Activated naive CD8-positive, alpha-beta T cell treated with anti-CD3 and anti-CD28 coated beads for 36 hours (primary cell): Measurements from ENCODE around the gene TXNDC2. TPM values are rescaled to one million over a fixed set of nuclear protein-coding genes. Genes with fewer than 3 reads are reported as not detected.
A peak's percentile ranks its signal among the peaks of the same experiment; 100 is the strongest.
"Not testable (repeated sequence)": the region's sequence is repeated elsewhere in the genome, so short reads cannot be mapped to it uniquely, and the experiment has no call there.

Experiments used
- DNase-seq: peaks from one replicate; pipeline ENCODE4 v3.0.0; 2021
- H3K27ac Mint-ChIP-seq: one replicate; pipeline ENCODE4 v1.8.0; 2022; ENCODE audit warnings: mild to moderate bottlenecking, moderate library complexity, mixed read lengths
- H3K27me3 Mint-ChIP-seq: one replicate; pipeline ENCODE4 v1.8.0; 2022; ENCODE audit warnings: mild to moderate bottlenecking, mixed read lengths
- H3K36me3 Mint-ChIP-seq: one replicate; pipeline ENCODE4 v1.8.0; 2021; ENCODE audit warnings: mild to moderate bottlenecking, mixed read lengths
- H3K4me1 Mint-ChIP-seq: one replicate; pipeline ENCODE4 v1.8.0; 2021; ENCODE audit warnings: mixed read lengths
- H3K4me3 Mint-ChIP-seq: one replicate; pipeline ENCODE4 v1.8.0; 2022; ENCODE audit warnings: mild to moderate bottlenecking, moderate library complexity, mixed read lengths
- H3K9me3 Mint-ChIP-seq: one replicate; pipeline ENCODE4 v1.8.0; 2022; ENCODE audit warnings: mixed read lengths
- total RNA-seq, 2 experiments: library from RNA; stranded (reverse); gene quantifications; one replicate each; pipeline ENCODE4 v1.2.3, GENCODE V29; 2021

TXNDC2 gene
- total RNA-seq, 2 experiments from 2014 or later, result not detected

DNA sequence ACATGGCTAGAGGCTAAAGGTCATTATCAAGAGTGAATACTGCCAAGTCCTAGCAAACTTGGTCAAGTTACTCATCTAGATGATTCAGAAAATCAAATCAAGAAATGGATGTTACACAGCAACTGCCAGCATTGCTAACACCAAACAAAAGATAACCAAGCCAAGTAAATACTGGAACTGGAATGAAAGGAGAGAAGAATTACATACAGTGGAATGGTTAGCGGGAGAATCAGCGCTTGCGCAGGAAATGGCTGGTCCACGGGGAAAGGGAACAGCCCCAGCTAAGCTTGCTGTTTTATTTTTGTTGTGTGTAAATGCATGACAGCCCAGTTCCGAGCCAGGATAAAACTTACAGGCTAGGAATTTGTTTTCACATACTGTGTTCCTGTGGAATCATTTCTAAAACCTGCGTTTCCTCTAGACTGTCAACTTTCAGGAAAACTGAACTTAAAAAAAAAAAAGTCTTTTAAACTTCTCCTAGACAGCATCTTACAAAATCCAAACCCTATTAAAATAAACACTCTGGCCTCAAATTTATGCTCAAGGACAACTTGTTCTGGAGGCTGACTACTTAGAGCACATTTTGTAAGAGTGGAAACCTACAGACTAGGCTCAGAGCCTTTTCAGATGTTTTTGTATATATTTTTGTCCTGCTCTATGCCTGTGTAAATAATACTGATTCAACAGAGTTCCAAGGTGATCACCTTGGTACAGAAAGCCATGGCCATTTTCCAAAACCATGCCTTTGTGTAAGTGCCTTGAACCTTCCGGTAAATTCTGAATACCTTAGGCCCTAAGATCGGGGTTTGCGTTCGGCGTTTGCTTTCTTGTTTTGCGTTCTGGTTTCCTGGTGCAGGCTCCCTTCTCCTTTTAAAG, 30.7 kb upstream of the TXNDC2 start:
- no peak for DNase-seq
- no peaks in the 10 kb centered on the region for H3K9me3 Mint-ChIP-seq
- H3K4me1 Mint-ChIP-seq, result no peaks in the 10 kb centered on the region
- H3K36me3 Mint-ChIP-seq, result no peaks in the 10 kb centered on the region
- H3K27ac Mint-ChIP-seq, result no peak overlapping the region
- no peak overlapping the region for H3K4me3 Mint-ChIP-seq
- peaks cover 7% of the 10 kb centered on the region for H3K27me3 Mint-ChIP-seq

DNA sequence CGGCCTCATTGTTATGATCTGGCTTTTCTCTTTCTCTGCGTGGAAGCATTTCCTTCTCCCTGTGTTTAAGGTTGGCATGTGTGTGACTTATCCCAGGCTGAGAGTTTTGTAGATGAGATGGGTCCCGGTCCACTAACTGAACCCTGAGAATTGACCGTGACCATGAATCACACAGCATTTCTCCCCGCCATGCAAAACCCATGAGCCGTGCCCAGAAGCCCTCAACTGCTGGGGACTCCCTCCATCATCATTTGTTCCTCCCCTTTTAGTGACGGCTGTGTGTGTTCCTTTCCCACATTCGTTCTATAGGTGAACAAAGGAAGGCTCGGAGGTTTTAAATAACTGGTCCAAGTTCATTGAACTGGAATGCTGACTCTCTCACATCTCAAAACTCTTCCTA, 30.1 kb upstream of the TXNDC2 start:
- no peak overlapping the region for H3K27ac Mint-ChIP-seq
- no peak for DNase-seq
- H3K4me3 Mint-ChIP-seq, result no peak overlapping the region
- H3K27me3 Mint-ChIP-seq, result peaks cover 7% of the 10 kb centered on the region
- no peaks in the 10 kb centered on the region for H3K9me3 Mint-ChIP-seq
- H3K4me1 Mint-ChIP-seq, result no peaks in the 10 kb centered on the region
- H3K36me3 Mint-ChIP-seq, result no peaks in the 10 kb centered on the region

DNA sequence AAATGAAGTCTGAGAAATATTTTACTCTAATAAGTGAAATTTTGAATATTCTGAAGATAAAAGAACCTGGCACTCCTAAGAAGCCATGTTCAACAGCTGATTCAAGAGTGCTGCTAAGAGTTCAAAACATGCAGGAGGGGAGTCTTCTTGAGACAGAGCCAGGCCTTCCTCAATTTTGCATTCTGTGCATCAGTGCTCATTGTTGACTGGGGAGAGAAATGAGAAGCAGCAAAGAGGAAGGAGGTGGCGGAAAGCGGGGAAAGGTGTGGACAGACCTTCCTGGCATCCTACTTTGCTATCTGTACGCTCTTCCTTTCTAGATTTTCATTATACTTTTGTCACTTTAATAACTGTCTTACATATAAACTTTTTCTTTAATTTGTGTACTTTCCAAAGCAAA, 29.7 kb upstream of the TXNDC2 start:
- Mint-ChIP-seq H3K36me3 (no peaks in the 10 kb centered on the region), H3K9me3 (no peaks in the 10 kb centered on the region), H3K4me1 (peaks cover 1% of the 10 kb centered on the region), H3K27me3 (peaks cover 7% of the 10 kb centered on the region), H3K27ac (no peak overlapping the region), H3K4me3 (no peak overlapping the region)
- DNase-seq, result no peak

DNA sequence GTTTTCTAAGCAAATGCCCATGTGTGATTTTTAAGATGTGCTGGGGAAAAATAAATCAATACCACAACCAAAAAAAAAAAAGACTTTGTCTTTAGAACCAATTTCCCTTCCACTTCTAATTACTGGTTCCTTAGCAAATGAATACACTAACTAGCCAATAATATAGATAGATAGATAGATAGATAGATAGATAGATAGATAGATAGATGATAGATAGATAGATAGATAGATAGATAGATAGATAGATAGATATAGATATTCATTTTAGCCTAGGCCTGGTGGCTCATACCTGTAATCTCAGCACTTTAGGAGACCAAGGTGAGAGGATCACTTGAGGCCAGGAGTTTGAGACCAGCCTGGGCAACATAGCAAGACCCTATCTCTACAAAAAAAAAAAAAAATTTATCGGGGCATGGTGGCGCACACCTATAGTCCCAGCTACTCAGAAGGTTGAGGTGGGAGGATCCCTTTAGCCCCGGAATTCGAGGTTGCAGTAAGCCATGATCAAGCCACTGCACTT, 28.2 kb upstream of the TXNDC2 start:
- not testable (repeated sequence) for H3K36me3 Mint-ChIP-seq, H3K4me3 Mint-ChIP-seq, H3K27ac Mint-ChIP-seq, H3K9me3 Mint-ChIP-seq, DNase-seq, H3K27me3 Mint-ChIP-seq
- peaks cover 11% of the 10 kb centered on the region for H3K4me1 Mint-ChIP-seq

DNA sequence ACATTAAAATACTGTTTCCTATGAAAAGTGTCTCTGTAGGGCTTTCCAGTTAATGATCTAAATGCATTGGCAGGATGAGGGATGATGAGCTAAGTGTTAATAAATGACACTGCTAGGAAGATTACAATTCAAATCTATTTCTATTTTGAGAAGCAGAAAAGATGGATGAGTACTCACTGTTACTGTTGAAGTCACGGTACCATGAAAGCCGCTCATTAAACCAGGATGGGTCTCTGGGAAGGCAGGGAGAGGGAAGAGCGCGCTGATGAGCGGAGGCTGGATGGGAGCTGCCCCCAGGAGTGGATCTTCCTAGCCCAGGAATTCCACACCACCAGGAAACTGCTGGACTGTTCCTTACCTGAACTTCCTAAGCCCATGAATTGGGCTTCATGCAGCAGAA, 27.1 kb upstream of the TXNDC2 start:
- Mint-ChIP-seq H3K27me3 (peaks cover 7% of the 10 kb centered on the region), H3K9me3 (no peaks in the 10 kb centered on the region), H3K4me3 (no peak overlapping the region), H3K4me1 (peaks cover 12% of the 10 kb centered on the region), H3K27ac (no peak overlapping the region), H3K36me3 (no peaks in the 10 kb centered on the region)
- DNase-seq, result no peak

DNA sequence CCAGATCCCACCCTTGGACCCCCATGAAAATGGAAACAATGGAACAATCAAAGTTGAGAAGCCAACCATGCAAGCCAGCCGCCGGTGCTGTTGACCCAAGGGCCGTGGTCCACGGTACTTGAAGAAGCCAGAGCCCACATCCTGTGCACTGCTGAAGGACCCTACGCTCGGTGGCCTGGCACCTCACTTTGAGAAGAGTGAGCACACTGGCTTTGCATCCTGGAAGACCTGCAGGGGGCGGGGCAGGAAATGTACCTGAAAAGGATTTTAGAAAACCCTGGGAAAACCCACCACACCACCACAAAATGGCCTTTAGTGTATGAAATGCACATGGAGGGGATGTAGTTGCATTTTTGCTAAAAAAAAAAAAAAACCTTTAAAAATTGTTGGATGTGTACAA, 26.5 kb upstream of the TXNDC2 start:
- H3K4me1 Mint-ChIP-seq, result peaks cover 12% of the 10 kb centered on the region
- no peak for DNase-seq
- H3K27ac Mint-ChIP-seq, result no peak overlapping the region
- no peaks in the 10 kb centered on the region for H3K36me3 Mint-ChIP-seq
- peaks cover 7% of the 10 kb centered on the region for H3K27me3 Mint-ChIP-seq
- H3K9me3 Mint-ChIP-seq, result no peaks in the 10 kb centered on the region
- H3K4me3 Mint-ChIP-seq, result no peak overlapping the region

DNA sequence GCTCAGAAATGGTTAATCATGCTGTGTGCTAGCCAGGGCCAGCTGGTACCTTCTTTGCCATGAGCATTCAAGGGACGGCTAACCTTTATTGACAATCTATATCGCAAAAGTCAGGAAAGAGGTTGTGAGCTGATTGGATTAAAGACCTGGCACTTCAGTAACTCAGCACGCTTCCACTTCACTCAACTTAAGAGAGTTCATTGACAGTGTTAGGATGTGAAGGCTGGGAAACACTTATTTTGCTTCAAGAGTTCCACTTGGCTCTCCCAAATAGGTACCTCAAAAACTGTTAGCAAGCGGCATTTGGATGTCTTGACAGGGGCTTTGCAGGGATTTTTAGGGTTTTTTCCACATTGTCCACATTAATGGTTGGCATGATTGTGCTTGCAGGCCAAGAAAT, 25.1 kb upstream of the TXNDC2 start:
- no peak overlapping the region for H3K4me3 Mint-ChIP-seq
- peaks cover 7% of the 10 kb centered on the region for H3K27me3 Mint-ChIP-seq
- H3K4me1 Mint-ChIP-seq, result peaks cover 12% of the 10 kb centered on the region

DNA sequence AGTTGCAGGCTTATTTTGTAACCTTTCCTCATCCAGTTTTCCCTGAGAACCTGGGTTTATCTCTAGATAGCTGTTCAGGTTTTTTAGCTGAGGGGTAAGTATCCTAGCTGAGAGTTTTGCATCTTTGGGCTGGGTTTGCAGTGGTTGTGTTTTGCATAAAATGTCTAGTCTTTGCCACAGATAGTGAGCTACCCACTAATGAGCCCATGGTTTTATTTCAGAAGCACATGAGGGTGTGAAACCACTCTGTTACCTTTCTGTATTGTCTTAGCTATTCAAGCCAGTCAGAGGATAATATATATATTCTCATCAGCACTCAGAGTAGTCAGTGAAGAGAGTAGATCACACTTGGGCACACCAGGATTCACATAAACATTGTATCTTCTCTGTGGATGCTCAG, 24.6 kb upstream of the TXNDC2 start:
- peak overlapping the region; percentile 25 for H3K27ac Mint-ChIP-seq
- H3K36me3 Mint-ChIP-seq, result peaks cover 4% of the 10 kb centered on the region

More for the DNA sequence above, 25.1 kb upstream of the TXNDC2 start:
- Mint-ChIP-seq H3K36me3 (peaks cover under 1% of the 10 kb centered on the region), H3K9me3 (peaks cover 3% of the 10 kb centered on the region), H3K27ac (no peak overlapping the region)
- DNase-seq, result no peak

DNA sequence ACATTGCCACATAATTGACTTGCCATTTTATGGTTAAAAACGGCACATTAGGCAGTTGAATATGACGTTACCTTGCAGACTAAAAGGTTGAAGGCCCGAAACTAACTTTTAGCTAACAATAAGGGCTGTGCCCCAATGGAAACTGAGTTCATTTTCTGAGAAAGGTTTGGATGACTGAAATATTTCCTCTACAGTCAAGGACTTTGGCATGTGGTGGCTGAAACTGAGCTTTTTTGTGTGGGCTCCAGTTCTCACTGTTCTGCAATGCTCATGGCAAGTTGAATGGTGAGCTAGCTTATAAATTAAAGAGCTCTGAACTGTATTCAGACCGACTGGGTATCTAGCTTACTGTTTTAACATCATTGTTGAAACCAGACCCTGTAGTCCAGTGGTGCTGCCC, 23.8 kb upstream of the TXNDC2 start:
- H3K27me3 Mint-ChIP-seq, result peaks cover 4% of the 10 kb centered on the region
- H3K27ac Mint-ChIP-seq, result peak overlapping the region; percentile 25
- H3K4me1 Mint-ChIP-seq, result peaks cover 12% of the 10 kb centered on the region
- H3K4me3 Mint-ChIP-seq, result no peak overlapping the region
- H3K36me3 Mint-ChIP-seq, result peaks cover 4% of the 10 kb centered on the region
- H3K9me3 Mint-ChIP-seq, result peaks cover 12% of the 10 kb centered on the region
- DNase-seq, result peak; percentile 13

More for the DNA sequence above, 24.6 kb upstream of the TXNDC2 start:
- Mint-ChIP-seq H3K27me3 (peaks cover 5% of the 10 kb centered on the region), H3K4me3 (no peak overlapping the region), H3K9me3 (peaks cover 8% of the 10 kb centered on the region), H3K4me1 (peaks cover 12% of the 10 kb centered on the region)
- DNase-seq, result no peak

DNA sequence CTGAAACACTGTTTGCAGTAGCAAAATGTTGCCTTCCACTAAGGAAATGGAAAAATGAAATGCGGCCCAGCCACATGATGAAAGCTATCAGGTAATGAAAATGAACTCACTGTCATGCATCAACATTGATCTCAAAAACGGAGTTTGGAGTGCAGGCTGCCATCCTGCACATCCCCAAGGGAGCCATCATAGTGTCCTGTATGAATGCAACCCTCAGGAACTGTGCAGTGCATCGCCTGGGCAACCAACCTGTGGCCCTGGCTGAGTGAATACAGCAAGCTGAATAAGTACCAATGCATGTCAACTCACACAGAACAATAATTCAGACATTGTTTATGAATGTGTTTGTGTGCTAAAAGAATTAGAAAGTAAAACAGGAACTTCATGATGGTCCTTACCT, 23.1 kb upstream of the TXNDC2 start:
- no peak for DNase-seq
- Mint-ChIP-seq H3K27me3 (peaks cover 4% of the 10 kb centered on the region), H3K4me3 (no peak overlapping the region), H3K9me3 (peaks cover 12% of the 10 kb centered on the region), H3K36me3 (peaks cover 4% of the 10 kb centered on the region), H3K27ac (no peak overlapping the region), H3K4me1 (peaks cover 12% of the 10 kb centered on the region)

DNA sequence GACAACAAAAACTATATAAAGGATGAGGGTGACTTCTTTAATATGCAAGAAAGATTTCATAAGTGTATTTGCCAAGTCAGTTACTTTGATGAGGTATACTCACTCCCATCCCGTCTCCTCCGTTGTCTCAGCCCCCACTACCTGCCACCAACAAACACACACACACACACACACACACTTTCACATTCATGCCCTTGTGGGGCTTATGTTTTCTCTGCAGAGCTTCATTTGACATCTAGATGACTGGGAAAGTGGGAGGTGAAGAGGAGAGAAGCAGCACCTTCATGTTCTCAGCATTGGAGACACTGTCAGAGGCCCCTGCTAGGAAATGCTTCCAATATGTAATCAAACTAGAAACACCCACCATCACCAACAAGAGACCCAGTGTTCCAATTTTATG, 22.5 kb upstream of the TXNDC2 start:
- Mint-ChIP-seq H3K27me3 (peaks cover 4% of the 10 kb centered on the region), H3K4me1 (peaks cover 12% of the 10 kb centered on the region), H3K27ac (no peak overlapping the region), H3K4me3 (no peak overlapping the region), H3K9me3 (peaks cover 12% of the 10 kb centered on the region), H3K36me3 (peaks cover 4% of the 10 kb centered on the region)
- DNase-seq, result no peak

DNA sequence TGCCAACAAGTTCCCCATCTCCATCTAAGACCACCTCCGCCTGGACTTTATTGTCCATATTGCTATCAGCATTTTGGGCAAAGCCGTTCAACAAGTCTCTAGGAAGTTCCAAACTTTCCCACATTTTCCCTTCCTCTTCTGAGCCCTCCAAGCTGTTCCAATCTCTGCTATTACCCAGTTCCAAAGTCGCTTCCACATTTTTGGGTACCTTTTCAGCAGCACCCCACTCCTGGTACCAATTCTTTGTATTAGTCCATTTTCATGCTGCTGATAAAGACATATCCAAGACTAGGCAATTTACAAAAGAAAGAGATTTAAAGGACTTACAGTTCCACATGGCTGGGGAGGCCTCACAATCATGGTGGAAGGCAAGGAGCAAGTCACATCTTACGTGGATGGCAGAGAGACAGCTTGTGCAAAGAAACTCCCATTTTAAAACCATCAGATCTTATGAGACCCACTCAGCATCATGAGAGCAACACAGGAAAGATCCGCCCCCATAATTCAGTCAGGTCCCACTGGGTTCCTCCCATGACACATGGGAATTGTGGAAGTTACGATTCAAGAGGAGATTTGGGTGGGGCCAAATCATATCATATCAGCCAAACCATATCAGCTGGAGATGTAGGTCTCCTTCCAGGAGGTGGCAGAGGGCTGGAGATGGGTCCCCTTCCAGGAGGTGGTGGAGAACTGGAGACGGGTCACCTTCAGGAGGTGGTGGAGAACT, 19.8 kb upstream of the TXNDC2 start:
- peaks cover 12% of the 10 kb centered on the region for H3K9me3 Mint-ChIP-seq
- H3K4me3 Mint-ChIP-seq, result no peak overlapping the region

DNA sequence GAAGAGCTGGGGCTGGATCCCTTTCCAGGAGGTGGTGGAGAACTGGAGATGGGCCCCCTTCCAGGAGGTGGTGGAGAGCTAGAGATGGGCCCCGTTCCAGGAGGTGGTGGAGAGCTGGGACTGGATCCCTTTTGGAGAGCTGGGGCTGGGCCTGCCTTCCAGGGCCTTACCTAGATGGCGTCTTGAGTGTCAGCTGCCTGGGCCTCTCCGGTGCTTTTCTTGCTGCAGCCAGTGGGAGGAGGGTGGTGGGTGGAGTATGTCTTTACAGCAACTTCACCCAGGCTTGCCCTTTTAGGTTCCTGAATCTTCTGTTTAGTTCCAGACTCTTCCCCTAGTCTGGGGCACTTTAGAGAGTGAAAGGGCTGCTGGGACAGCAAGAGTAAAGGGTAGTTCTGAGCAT, 19.1 kb upstream of the TXNDC2 start:
- DNase-seq, result no peak
- Mint-ChIP-seq H3K9me3 (peaks cover 12% of the 10 kb centered on the region), H3K27me3 (peaks cover 8% of the 10 kb centered on the region), H3K4me3 (no peak overlapping the region), H3K4me1 (peaks cover 8% of the 10 kb centered on the region), H3K27ac (no peak overlapping the region), H3K36me3 (peaks cover 4% of the 10 kb centered on the region)

More for the DNA sequence above, 19.8 kb upstream of the TXNDC2 start:
- no peak overlapping the region for H3K27ac Mint-ChIP-seq
- peaks cover 4% of the 10 kb centered on the region for H3K27me3 Mint-ChIP-seq
- no peak for DNase-seq
- H3K36me3 Mint-ChIP-seq, result peaks cover 4% of the 10 kb centered on the region
- H3K4me1 Mint-ChIP-seq, result peaks cover 14% of the 10 kb centered on the region

DNA sequence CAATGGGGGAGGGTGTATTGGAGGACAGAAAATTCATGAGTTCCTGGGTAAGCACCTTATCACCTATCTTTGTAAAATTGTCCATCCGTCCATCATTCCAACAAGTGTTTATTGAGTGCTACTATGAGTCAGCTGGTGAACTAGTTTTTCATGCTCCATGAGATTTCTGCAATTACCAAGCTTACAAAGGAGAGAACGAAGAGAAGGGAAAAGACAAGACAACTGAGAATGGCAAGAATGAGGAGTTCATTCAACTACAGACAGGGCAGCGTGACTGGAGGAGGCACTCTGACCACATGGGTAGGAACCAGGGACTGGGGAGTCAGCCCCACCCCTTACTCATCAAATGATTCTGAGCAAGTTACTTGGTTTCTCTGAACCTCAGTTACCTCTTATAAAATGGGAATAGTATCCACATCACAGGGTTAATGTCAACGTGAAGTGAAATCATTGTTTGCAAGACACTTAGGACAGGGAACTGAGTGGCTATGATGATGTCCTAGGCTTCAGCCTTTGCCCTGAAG, 18.6 kb upstream of the TXNDC2 start:
- Mint-ChIP-seq H3K9me3 (peaks cover 12% of the 10 kb centered on the region), H3K4me1 (peaks cover 6% of the 10 kb centered on the region), H3K27ac (no peak overlapping the region), H3K27me3 (peaks cover 9% of the 10 kb centered on the region), H3K4me3 (no peak overlapping the region), H3K36me3 (peaks cover 4% of the 10 kb centered on the region)
- no peak for DNase-seq
